Measurements from ENCODE around the gene GTF2E1.
"Not testable (repeated sequence)": the region's sequence is repeated elsewhere in the genome, so short reads cannot be mapped to it uniquely, and the experiment has no call there.

The GTF2E1 gene

GRCh38 chr3:120753810-120754209, 11.3 kb downstream of the GTF2E1 start:
- Histone ChIP-seq H3K79me2 (ENCODE audit: control insufficient read depth, insufficient read depth, low read length, unreplicated experiment) (peaks cover 44% of the 10 kb centered on the region), H3K36me3 (ENCODE audit: insufficient read depth, low read length) (peaks cover 8% of the 10 kb centered on the region), H3K4me1 (ENCODE audit: control insufficient read depth, insufficient read depth, low read length, unreplicated experiment) (peaks cover 17% of the 10 kb centered on the region), H3K27me3 (ENCODE audit: insufficient read depth, low read length) (no peaks in the 10 kb centered on the region), H2AFZ (ENCODE audit: low read length, unreplicated experiment) (no peak overlapping the region), H3K4me3 (ENCODE audit: low read depth, low read length) (no peak overlapping the region), H3K27ac (ENCODE audit: low read depth, low read length) (peak overlapping the region; percentile 59)

DNA sequence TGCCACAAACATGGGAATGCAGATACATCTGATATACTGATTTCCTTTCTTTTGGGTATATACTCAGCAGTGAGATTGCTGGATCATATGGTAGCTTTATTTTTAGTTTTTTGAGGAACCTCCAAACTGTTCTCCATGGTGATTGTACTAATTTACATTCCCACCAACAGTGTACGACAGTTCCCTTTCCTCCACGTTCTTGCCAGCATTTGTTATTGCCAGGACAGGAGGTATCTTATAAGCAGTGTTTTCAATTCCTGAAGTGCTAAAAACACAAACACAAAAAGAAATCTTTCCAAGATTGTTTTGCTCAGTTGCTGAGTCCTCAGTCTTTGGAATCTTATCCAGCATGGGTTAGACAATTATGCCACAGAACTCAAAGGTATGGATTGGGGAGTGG, 13.5 kb downstream of the GTF2E1 start:
- Histone ChIP-seq H3K27ac (ENCODE audit: low read depth, low read length) (no peak overlapping the region), H3K4me1 (ENCODE audit: control insufficient read depth, insufficient read depth, low read length, unreplicated experiment) (peaks cover 17% of the 10 kb centered on the region), H3K79me2 (ENCODE audit: control insufficient read depth, insufficient read depth, low read length, unreplicated experiment) (peaks cover 32% of the 10 kb centered on the region), H2AFZ (ENCODE audit: low read length, unreplicated experiment) (no peak overlapping the region), H3K36me3 (ENCODE audit: insufficient read depth, low read length) (peaks cover 8% of the 10 kb centered on the region), H3K27me3 (ENCODE audit: insufficient read depth, low read length) (no peaks in the 10 kb centered on the region), H3K4me3 (ENCODE audit: low read depth, low read length) (no peak overlapping the region)

DNA sequence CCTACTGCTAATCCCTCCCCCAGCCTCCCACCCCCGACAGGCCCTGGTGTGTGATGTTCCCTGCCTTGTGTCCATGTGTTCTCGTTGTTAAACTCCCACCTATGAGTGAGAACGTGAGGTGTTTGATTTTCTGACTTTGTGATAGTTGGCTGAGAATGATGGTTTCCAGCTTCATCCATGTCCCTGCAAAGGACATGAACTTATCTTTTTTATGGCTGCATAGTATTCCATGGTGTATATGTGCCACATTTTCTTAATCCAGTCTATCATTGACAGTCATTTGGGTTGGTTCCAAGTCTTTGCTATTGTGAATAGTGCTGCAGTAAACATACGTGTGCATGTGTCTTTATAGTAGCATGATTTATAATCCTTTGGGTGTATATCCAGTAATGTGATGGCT, 16.0 kb downstream of the GTF2E1 start:
- H3K4me3 ChIP-seq (ENCODE audit: low read depth, low read length); H3K27ac ChIP-seq (ENCODE audit: low read depth, low read length); H2AFZ ChIP-seq (ENCODE audit: low read length, unreplicated experiment); H3K27me3 ChIP-seq (ENCODE audit: insufficient read depth, low read length); H3K36me3 ChIP-seq (ENCODE audit: insufficient read depth, low read length): not testable (repeated sequence)
- Histone ChIP-seq H3K4me1 (ENCODE audit: control insufficient read depth, insufficient read depth, low read length, unreplicated experiment) (peaks cover 10% of the 10 kb centered on the region), H3K79me2 (ENCODE audit: control insufficient read depth, insufficient read depth, low read length, unreplicated experiment) (peaks cover 25% of the 10 kb centered on the region)

- Histone ChIP-seq H3K4me1 (ENCODE audit: control insufficient read depth, insufficient read depth, low read length, unreplicated experiment) (peaks cover 6% of the 10 kb centered on the region), H3K27ac (ENCODE audit: low read depth, low read length) (no peak overlapping the region), H3K36me3 (ENCODE audit: insufficient read depth, low read length) (no peaks in the 10 kb centered on the region), H3K27me3 (ENCODE audit: insufficient read depth, low read length) (no peaks in the 10 kb centered on the region), H3K4me3 (ENCODE audit: low read depth, low read length) (no peak overlapping the region), H3K79me2 (ENCODE audit: control insufficient read depth, insufficient read depth, low read length, unreplicated experiment) (peaks cover 15% of the 10 kb centered on the region), H2AFZ (ENCODE audit: low read length, unreplicated experiment) (no peak overlapping the region)
These were observed 20.1 kb downstream of the GTF2E1 start for GRCh38 chr3:120762615-120763014.

- H3K36me3 ChIP-seq (ENCODE audit: insufficient read depth, low read length): no peaks in the 10 kb centered on the region
- H3K79me2 ChIP-seq (ENCODE audit: control insufficient read depth, insufficient read depth, low read length, unreplicated experiment): peaks cover 15% of the 10 kb centered on the region
- H2AFZ ChIP-seq (ENCODE audit: low read length, unreplicated experiment): no peak overlapping the region
- H3K4me3 ChIP-seq (ENCODE audit: low read depth, low read length): no peak overlapping the region
- peaks cover 8% of the 10 kb centered on the region for H3K4me1 ChIP-seq (ENCODE audit: control insufficient read depth, insufficient read depth, low read length, unreplicated experiment)
- no peaks in the 10 kb centered on the region for H3K27me3 ChIP-seq (ENCODE audit: insufficient read depth, low read length)
- no peak overlapping the region for H3K27ac ChIP-seq (ENCODE audit: low read depth, low read length)
These were observed 21.1 kb downstream of the GTF2E1 start for GRCh38 chr3:120763601-120764000.

GRCh38 chr3:120764206-120764605, 21.7 kb downstream of the GTF2E1 start:
- H3K4me1 ChIP-seq (ENCODE audit: control insufficient read depth, insufficient read depth, low read length, unreplicated experiment): peaks cover 8% of the 10 kb centered on the region
- H3K27ac ChIP-seq (ENCODE audit: low read depth, low read length): no peak overlapping the region
- no peak overlapping the region for H2AFZ ChIP-seq (ENCODE audit: low read length, unreplicated experiment)
- H3K27me3 ChIP-seq (ENCODE audit: insufficient read depth, low read length): no peaks in the 10 kb centered on the region
- no peak overlapping the region for H3K4me3 ChIP-seq (ENCODE audit: low read depth, low read length)
- H3K79me2 ChIP-seq (ENCODE audit: control insufficient read depth, insufficient read depth, low read length, unreplicated experiment): peaks cover 18% of the 10 kb centered on the region
- no peaks in the 10 kb centered on the region for H3K36me3 ChIP-seq (ENCODE audit: insufficient read depth, low read length)

DNA sequence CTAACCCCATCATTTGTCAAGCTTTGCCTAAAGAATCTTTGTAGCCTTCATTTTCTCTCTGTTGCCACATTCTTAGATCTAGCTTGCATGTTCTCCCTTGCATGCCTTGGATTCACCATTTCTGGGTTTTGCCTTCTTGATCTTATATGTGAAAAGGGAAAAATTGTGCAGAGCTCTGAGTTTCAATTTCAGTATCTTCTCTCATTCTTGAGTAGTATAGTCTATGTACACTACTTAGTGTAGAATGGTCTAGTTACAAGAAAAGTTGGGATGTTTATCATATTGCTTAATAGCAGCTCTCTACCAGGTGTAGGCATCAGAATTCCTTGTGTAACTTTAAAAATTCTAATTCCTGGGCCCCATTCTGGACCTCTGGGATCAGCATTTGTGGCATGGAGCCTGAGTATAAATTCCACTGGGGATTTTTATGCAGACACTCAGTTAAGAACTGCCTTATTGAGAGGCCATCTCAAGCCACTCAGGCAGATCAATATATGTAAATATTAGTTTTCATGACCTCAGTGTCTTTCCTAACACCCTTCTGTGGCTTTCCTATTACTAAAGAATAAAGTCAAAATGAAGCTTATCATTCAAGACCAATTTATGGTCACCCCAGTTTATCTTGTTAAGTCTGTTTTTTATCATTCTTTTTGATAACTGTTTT, 23.4 kb downstream of the GTF2E1 start:
- H2AFZ ChIP-seq (ENCODE audit: low read length, unreplicated experiment): no peak overlapping the region
- H3K79me2 ChIP-seq (ENCODE audit: control insufficient read depth, insufficient read depth, low read length, unreplicated experiment): peaks cover 18% of the 10 kb centered on the region
- no peaks in the 10 kb centered on the region for H3K27me3 ChIP-seq (ENCODE audit: insufficient read depth, low read length)
- 0 out of 2 replicates have a peak, but pooled peaks cover 6% of the 10 kb centered on the region for H3K36me3 ChIP-seq (ENCODE audit: insufficient read depth, low read length)
- H3K4me3 ChIP-seq (ENCODE audit: low read depth, low read length): no peak overlapping the region
- no peak overlapping the region for H3K27ac ChIP-seq (ENCODE audit: low read depth, low read length)
- peaks cover 8% of the 10 kb centered on the region for H3K4me1 ChIP-seq (ENCODE audit: control insufficient read depth, insufficient read depth, low read length, unreplicated experiment)

DNA sequence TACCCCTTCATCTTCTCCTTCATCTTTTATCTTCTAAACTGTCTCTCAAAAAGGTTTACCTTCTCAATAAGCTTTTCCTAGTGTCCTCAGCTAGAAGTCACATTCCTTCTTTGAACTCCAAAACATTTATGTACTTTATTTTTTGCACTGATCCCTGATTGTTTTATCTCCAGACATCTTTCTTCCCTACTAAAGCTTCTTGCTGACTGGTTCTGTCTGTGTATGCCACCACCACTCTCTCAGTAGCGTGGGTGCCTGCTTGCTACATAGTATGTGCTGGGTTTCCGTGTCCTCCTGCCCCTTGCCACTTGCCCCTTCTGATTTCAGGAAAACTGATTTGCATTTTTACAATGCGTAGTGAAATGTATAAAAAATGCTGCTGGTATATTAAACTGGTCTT, 24.0 kb downstream of the GTF2E1 start:
- Histone ChIP-seq H3K4me3 (ENCODE audit: low read depth, low read length) (no peak overlapping the region), H3K4me1 (ENCODE audit: control insufficient read depth, insufficient read depth, low read length, unreplicated experiment) (peaks cover 8% of the 10 kb centered on the region), H3K36me3 (ENCODE audit: insufficient read depth, low read length) (0 out of 2 replicates have a peak, but pooled peaks cover 12% of the 10 kb centered on the region), H3K27ac (ENCODE audit: low read depth, low read length) (no peak overlapping the region), H3K79me2 (ENCODE audit: control insufficient read depth, insufficient read depth, low read length, unreplicated experiment) (peaks cover 20% of the 10 kb centered on the region), H2AFZ (ENCODE audit: low read length, unreplicated experiment) (no peak overlapping the region), H3K27me3 (ENCODE audit: insufficient read depth, low read length) (no peaks in the 10 kb centered on the region)

DNA sequence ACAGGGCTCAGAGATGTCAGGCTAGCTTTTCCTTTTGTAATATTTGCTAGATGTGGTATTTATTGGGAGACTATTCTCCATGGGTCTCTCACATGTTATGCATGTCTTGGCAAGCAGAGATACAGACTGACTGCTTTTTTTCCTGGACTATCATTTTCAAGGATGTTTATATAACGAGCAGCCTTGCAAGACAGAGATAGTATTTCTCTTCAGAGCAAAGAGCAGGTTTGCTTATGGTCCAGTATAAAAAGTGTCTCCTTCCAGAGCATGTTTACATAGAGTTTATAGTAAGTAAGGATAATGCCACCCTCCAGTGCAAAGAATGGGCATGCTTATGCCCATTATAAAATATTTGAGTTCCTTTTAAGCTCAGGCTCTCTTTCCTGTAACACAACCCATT, 24.6 kb downstream of the GTF2E1 start:
- Histone ChIP-seq H3K27me3 (ENCODE audit: insufficient read depth, low read length) (no peaks in the 10 kb centered on the region), H2AFZ (ENCODE audit: low read length, unreplicated experiment) (no peak overlapping the region), H3K36me3 (ENCODE audit: insufficient read depth, low read length) (0 out of 2 replicates have a peak, but pooled peaks cover 16% of the 10 kb centered on the region), H3K27ac (ENCODE audit: low read depth, low read length) (no peak overlapping the region), H3K79me2 (ENCODE audit: control insufficient read depth, insufficient read depth, low read length, unreplicated experiment) (peaks cover 21% of the 10 kb centered on the region), H3K4me3 (ENCODE audit: low read depth, low read length) (no peak overlapping the region), H3K4me1 (ENCODE audit: control insufficient read depth, insufficient read depth, low read length, unreplicated experiment) (peaks cover 8% of the 10 kb centered on the region)

DNA sequence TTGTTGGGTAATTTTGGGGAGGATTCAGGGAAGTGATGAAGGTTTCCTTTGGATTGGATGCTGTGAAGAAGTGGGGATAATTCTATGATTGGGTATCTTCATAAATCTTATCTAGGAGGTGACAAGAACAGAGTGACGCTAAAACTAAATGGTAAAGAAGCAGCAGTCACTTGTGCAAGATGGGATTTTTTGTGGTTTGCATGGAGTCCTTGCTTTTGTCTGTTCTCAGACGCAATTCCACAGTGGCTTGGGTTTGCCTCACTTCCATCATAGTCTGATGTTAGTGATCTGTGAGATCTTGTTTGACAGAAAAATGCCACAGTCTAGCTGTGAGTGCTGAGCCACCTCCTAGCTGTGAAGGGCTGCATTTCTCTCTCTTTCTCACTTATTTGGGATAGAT, 26.9 kb downstream of the GTF2E1 start:
- Histone ChIP-seq H2AFZ (ENCODE audit: low read length, unreplicated experiment) (no peak overlapping the region), H3K27ac (ENCODE audit: low read depth, low read length) (no peak overlapping the region), H3K27me3 (ENCODE audit: insufficient read depth, low read length) (no peaks in the 10 kb centered on the region), H3K4me1 (ENCODE audit: control insufficient read depth, insufficient read depth, low read length, unreplicated experiment) (peaks cover 8% of the 10 kb centered on the region), H3K79me2 (ENCODE audit: control insufficient read depth, insufficient read depth, low read length, unreplicated experiment) (peaks cover 13% of the 10 kb centered on the region), H3K4me3 (ENCODE audit: low read depth, low read length) (no peak overlapping the region), H3K36me3 (ENCODE audit: insufficient read depth, low read length) (0 out of 2 replicates have a peak, but pooled peaks cover 16% of the 10 kb centered on the region)

DNA sequence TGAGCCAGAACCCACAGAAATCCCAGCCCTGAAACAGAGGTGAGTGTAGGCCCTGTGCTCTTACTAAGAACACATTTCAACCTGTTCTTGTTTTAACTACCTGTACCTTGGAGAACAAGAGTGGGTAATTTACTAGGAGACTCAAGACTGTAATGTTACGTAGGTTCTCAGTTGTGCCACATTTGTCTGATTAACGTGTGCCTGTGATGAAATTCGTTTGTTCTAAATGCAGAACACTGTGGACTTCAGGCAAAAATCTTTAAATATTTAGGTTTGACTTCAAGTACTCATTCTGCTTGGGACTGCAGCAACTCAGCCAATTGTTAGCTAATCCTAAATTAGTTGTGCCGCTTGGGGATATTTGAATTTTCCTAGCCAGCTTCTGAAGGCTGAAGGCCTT, 28.3 kb downstream of the GTF2E1 start:
- Histone ChIP-seq H3K79me2 (ENCODE audit: control insufficient read depth, insufficient read depth, low read length, unreplicated experiment) (peaks cover 13% of the 10 kb centered on the region), H3K36me3 (ENCODE audit: insufficient read depth, low read length) (peaks cover 21% of the 10 kb centered on the region; the same call in 1 of the 2 replicates), H3K4me3 (ENCODE audit: low read depth, low read length) (no peak overlapping the region), H2AFZ (ENCODE audit: low read length, unreplicated experiment) (no peak overlapping the region), H3K27ac (ENCODE audit: low read depth, low read length) (no peak overlapping the region), H3K4me1 (ENCODE audit: control insufficient read depth, insufficient read depth, low read length, unreplicated experiment) (peaks cover 8% of the 10 kb centered on the region), H3K27me3 (ENCODE audit: insufficient read depth, low read length) (no peaks in the 10 kb centered on the region)

All from ACC112 (cell line).